Neural cell (in vitro differentiated cells): ENCODE results near the gene IHH. TPM values are rescaled to one million over a fixed set of nuclear protein-coding genes. Genes with fewer than 3 reads are reported as not detected.

ENCODE experiments used
- H2AFZ ChIP-seq: fragments of 200-600, 300-800 bp; sonication (generic), shearing (Covaris generic); 2 replicates; pipeline ENCODE4 v1.6.0; 2014; ENCODE audit warnings: low read depth, mild to moderate bottlenecking, antibody characterized with exemption, low read length, moderate library complexity
- H3F3A ChIP-seq: fragments of 200-600 bp; shearing (Covaris generic); 2 replicates; pipeline ENCODE4 v1.6.1; 2016; ENCODE audit warnings: mild to moderate bottlenecking, moderate library complexity, mixed read lengths, antibody characterized with exemption, low read length; ENCODE audit not compliant: insufficient read depth, poor library complexity, severe bottlenecking
- H3K27ac ChIP-seq: fragments of 200-600, 300-800 bp; sonication (generic), shearing (Covaris generic); 2 replicates; pipeline ENCODE4 v1.5.1; 2014; ENCODE audit warnings: mild to moderate bottlenecking, low read length, moderate library complexity
- H3K27me3 ChIP-seq: fragments of 300-800, 200-600 bp; sonication (generic), shearing (Covaris generic); 2 replicates; pipeline ENCODE4 v1.6.0; 2014; ENCODE audit warnings: mild to moderate bottlenecking, low read depth, low read length, moderate library complexity; ENCODE audit not compliant: insufficient read depth
- H3K36me3 ChIP-seq: fragments of 300-800, 200-600 bp; sonication (generic), shearing (Covaris generic); 2 replicates; pipeline ENCODE4 v1.5.1; 2014; ENCODE audit warnings: mild to moderate bottlenecking, antibody characterized with exemption, low read length, moderate library complexity; ENCODE audit not compliant: insufficient read depth
- H3K4me2 ChIP-seq: fragments of 300-800, 200-600 bp; sonication (generic), shearing (Covaris generic); 2 replicates; pipeline ENCODE4 v1.6.0; 2014; ENCODE audit warnings: mild to moderate bottlenecking, low read length
- H3K4me3 ChIP-seq: fragments of 300-800, 200-600 bp; sonication (generic), shearing (Covaris generic); 2 replicates; pipeline ENCODE4 v1.5.1; 2014; ENCODE audit warnings: mild to moderate bottlenecking, low read length, moderate library complexity
- H3K79me2 ChIP-seq: fragments of 200-600 bp; shearing (Covaris generic); replicated peaks from 2 replicates; pipeline ENCODE4 v1.6.0; 2014; ENCODE audit warnings: mild to moderate bottlenecking, low read length, moderate library complexity; ENCODE audit not compliant: insufficient read depth
- H3K9ac ChIP-seq: fragments of 300-800, 200-600 bp; sonication (generic), shearing (Covaris generic); 2 replicates; pipeline ENCODE4 v1.6.1; 2016; ENCODE audit warnings: mild to moderate bottlenecking, low read length, mixed read lengths
- H3K9me2 ChIP-seq: fragments of 200-600 bp; shearing (Covaris generic); 2 replicates; pipeline ENCODE4 v1.6.1; 2016; ENCODE audit warnings: mild to moderate bottlenecking, low read length, mixed read lengths; ENCODE audit not compliant: insufficient read depth
- H3K9me3 ChIP-seq: fragments of 200-600, 300-800 bp; sonication (generic), shearing (Covaris generic); 2 replicates; pipeline ENCODE4 v1.6.1; 2016; ENCODE audit warnings: mild to moderate bottlenecking, mixed run types, low read length, moderate library complexity, mixed read lengths
- H4K20me1 ChIP-seq: fragments of 200-600 bp; shearing (Covaris generic); 2 replicates; pipeline ENCODE4 v1.6.1; 2016; ENCODE audit warnings: mild to moderate bottlenecking, mixed run types; ENCODE audit not compliant: insufficient read depth
- CTCF ChIP-seq: fragments of 450-650 bp; IDR thresholded peaks from 2 replicates; pipeline ENCODE4 v1.5.1; 2014; ENCODE audit warnings: antibody characterized with exemption, mild to moderate bottlenecking, moderate library complexity; ENCODE audit not compliant: poor library complexity, severe bottlenecking
- EP300 ChIP-seq: fragments of 450-650 bp; conservative IDR thresholded peaks from 2 replicates; pipeline ENCODE4 v1.6.1; 2014; ENCODE audit warnings: antibody characterized with exemption, mild to moderate bottlenecking, moderate library complexity; ENCODE audit not compliant: poor library complexity, severe bottlenecking
- EZH2 ChIP-seq: fragments of 200-600, 300-800 bp; shearing (Covaris generic), sonication (generic); IDR thresholded peaks from 2 replicates; pipeline ENCODE4 v1.6.1; 2014; ENCODE audit warnings: antibody characterized with exemption, low read length, borderline replicate concordance, mild to moderate bottlenecking; ENCODE audit not compliant: insufficient read depth, poor library complexity, severe bottlenecking
- MXI1 ChIP-seq: fragments of 450-650 bp; conservative IDR thresholded peaks from 2 replicates; pipeline ENCODE4 v1.6.1; 2014; ENCODE audit warnings: antibody characterized with exemption, mild to moderate bottlenecking; ENCODE audit not compliant: poor library complexity, severe bottlenecking
- POLR2AphosphoS5 ChIP-seq: IDR thresholded peaks from 2 replicates; pipeline ENCODE4 v1.6.1; 2012
- RAD21 ChIP-seq: fragments of 450-650 bp; conservative IDR thresholded peaks from 2 replicates; pipeline ENCODE4 v1.6.1; 2014; ENCODE audit warnings: antibody characterized with exemption, mild to moderate bottlenecking, moderate library complexity
- REST ChIP-seq: IDR thresholded peaks from 2 replicates; pipeline ENCODE4 v1.6.1; 2012; ENCODE audit warnings: borderline replicate concordance
- SMC3 ChIP-seq: fragments of 450-650 bp; conservative IDR thresholded peaks from 2 replicates; pipeline ENCODE4 v1.6.1; 2014; ENCODE audit warnings: antibody characterized with exemption, mild to moderate bottlenecking, moderate library complexity; ENCODE audit not compliant: poor library complexity
- TAF1 ChIP-seq: IDR thresholded peaks from 2 replicates; pipeline ENCODE4 v1.6.1; 2012; ENCODE audit warnings: low read depth
- polyA plus RNA-seq: library from polyadenylated mRNA; depleted of rRNA; stranded (reverse); fragments of >200 nt; gene quantifications from 2 replicates; pipeline ENCODE4 v1.2.3, GENCODE V29; 2014

Gene IHH
- polyA plus RNA-seq, 1 donor from 2014 or later = not detected

GRCh38 chr2:219024059-219024458, 36.7 kb downstream of the IHH start:
- Histone ChIP-seq H3K9me2 (no peaks in the 10 kb centered on the region), H4K20me1 (no peaks in the 10 kb centered on the region), H3K27ac (no peak overlapping the region), H3K9me3 (no peaks in the 10 kb centered on the region), H3K79me2 (no peaks in the 10 kb centered on the region), H3K9ac (no peak overlapping the region), H3F3A (no peaks in the 10 kb centered on the region), H3K4me3 (no peak overlapping the region), H3K4me2 (no peak overlapping the region), H2AFZ (no peak overlapping the region), H3K36me3 (no peaks in the 10 kb centered on the region), H3K27me3 (no peaks in the 10 kb centered on the region)
- TF ChIP-seq TAF1 = no peak
- no peak for TF ChIP-seq EP300
- TF ChIP-seq SMC3 = no peak
- TF ChIP-seq POLR2AphosphoS5 = no peak
- TF ChIP-seq MXI1 = no peak
- no peak for TF ChIP-seq CTCF
- TF ChIP-seq RAD21 = no peak
- no peak for TF ChIP-seq REST
- no peak for TF ChIP-seq EZH2

- Histone ChIP-seq H3F3A (no peaks in the 10 kb centered on the region), H3K79me2 (no peaks in the 10 kb centered on the region), H3K9me3 (no peaks in the 10 kb centered on the region), H3K4me3 (no peak overlapping the region), H2AFZ (no peak overlapping the region), H3K27me3 (no peaks in the 10 kb centered on the region), H3K4me2 (no peak overlapping the region), H3K9ac (no peak overlapping the region), H4K20me1 (no peaks in the 10 kb centered on the region), H3K36me3 (no peaks in the 10 kb centered on the region), H3K9me2 (no peaks in the 10 kb centered on the region), H3K27ac (no peak overlapping the region)
- TF ChIP-seq SMC3 (no peak), REST (no peak), EP300 (no peak), POLR2AphosphoS5 (no peak), CTCF (no peak), EZH2 (no peak), MXI1 (no peak), RAD21 (no peak), TAF1 (no peak)
Observed at GRCh38 chr2:219023045-219023605, 37.6 kb downstream of the IHH start.
